Measurements from ENCODE around the gene NCAM1.

The NCAM1 gene

DNA sequence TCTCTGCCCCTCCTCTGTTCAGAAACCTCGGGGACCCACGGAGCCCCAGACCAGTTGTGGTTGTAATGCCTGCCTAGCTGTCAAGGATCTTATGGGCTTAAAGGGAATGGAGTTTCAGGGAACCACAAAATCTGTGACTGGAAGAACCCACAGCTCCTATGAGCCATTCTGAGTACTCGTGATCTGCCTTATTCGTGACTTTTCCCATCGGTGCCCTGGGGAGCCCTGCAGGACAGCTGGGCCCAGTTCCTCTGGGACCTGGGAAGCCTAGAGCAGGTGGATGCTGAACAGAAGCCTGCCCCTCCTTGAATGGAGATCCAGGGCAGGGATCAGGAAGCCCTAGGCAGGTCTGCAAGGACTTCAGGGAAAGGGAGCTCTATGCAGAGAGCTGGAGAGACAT lies 311.1 kb downstream of the NCAM1 start:
- peaks cover 4% of the 10 kb centered on the region for H3K27me3 ChIP-seq (ENCODE audit: insufficient read depth, poor library complexity, severe bottlenecking)
- no peak overlapping the region for H3K27ac ChIP-seq (replicated peaks)
- DNase-seq (ENCODE audit: low read depth in 1 of 2, low spot score in 1 of 2): no peak
- TF ChIP-seq POLR2AphosphoS5 (IDR thresholded peaks at IDR 0.05; ENCODE audit: low read depth) (no peak), GABPA (IDR thresholded peaks at IDR 0.05; ENCODE audit: low read depth) (no peak), SPI1 (IDR thresholded peaks at IDR 0.05; ENCODE audit: borderline replicate concordance, low read depth) (no peak)
- TF ChIP-seq, protein P1, sequence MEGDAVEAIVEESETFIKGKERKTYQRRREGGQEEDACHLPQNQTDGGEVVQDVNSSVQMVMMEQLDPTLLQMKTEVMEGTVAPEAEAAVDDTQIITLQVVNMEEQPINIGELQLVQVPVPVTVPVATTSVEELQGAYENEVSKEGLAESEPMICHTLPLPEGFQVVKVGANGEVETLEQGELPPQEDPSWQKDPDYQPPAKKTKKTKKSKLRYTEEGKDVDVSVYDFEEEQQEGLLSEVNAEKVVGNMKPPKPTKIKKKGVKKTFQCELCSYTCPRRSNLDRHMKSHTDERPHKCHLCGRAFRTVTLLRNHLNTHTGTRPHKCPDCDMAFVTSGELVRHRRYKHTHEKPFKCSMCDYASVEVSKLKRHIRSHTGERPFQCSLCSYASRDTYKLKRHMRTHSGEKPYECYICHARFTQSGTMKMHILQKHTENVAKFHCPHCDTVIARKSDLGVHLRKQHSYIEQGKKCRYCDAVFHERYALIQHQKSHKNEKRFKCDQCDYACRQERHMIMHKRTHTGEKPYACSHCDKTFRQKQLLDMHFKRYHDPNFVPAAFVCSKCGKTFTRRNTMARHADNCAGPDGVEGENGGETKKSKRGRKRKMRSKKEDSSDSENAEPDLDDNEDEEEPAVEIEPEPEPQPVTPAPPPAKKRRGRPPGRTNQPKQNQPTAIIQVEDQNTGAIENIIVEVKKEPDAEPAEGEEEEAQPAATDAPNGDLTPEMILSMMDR (IDR thresholded peaks at IDR 0.05; ENCODE audit: insufficient read depth, low read length): no peak
- TF ChIP-seq, protein P2, sequence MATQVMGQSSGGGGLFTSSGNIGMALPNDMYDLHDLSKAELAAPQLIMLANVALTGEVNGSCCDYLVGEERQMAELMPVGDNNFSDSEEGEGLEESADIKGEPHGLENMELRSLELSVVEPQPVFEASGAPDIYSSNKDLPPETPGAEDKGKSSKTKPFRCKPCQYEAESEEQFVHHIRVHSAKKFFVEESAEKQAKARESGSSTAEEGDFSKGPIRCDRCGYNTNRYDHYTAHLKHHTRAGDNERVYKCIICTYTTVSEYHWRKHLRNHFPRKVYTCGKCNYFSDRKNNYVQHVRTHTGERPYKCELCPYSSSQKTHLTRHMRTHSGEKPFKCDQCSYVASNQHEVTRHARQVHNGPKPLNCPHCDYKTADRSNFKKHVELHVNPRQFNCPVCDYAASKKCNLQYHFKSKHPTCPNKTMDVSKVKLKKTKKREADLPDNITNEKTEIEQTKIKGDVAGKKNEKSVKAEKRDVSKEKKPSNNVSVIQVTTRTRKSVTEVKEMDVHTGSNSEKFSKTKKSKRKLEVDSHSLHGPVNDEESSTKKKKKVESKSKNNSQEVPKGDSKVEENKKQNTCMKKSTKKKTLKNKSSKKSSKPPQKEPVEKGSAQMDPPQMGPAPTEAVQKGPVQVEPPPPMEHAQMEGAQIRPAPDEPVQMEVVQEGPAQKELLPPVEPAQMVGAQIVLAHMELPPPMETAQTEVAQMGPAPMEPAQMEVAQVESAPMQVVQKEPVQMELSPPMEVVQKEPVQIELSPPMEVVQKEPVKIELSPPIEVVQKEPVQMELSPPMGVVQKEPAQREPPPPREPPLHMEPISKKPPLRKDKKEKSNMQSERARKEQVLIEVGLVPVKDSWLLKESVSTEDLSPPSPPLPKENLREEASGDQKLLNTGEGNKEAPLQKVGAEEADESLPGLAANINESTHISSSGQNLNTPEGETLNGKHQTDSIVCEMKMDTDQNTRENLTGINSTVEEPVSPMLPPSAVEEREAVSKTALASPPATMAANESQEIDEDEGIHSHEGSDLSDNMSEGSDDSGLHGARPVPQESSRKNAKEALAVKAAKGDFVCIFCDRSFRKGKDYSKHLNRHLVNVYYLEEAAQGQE (IDR thresholded peaks at IDR 0.05; ENCODE audit: insufficient replicate concordance, low read depth): no peak
- no peak overlapping the region for H3K4me3 ChIP-seq (replicated peaks; ENCODE audit: insufficient read depth, low read length)

DNA sequence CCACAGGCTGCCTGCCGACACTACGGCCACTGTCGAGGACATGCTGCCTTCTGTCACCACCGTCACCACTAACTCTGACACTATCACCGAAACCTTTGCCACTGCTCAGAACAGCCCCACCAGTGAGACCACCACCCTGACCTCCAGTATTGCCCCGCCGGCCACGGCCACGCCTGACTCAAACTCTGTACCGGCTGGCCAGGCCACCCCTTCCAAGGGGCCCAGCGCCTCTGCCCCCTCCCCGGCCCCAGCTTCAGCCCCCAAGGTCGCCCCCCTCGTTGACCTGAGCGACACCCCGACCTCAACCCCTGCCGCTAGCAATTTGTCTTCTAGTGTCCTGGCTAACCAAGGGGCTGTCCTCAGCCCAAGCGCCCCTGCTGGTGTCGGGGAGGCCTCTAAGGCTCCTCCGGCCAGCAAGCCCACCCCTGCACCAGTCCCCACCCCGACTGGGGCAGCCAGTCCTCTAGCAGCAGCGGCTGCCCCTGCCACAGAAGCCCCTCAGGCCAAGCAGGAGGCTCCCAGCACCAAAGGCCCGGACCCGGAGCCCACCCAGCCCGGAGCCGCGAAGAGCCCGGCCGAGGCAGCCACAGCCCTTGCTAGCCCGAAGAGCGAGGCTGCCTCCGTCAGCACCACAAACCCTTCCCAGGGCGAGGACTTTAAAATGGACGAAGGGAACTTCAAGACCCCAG lies 311.9 kb downstream of the NCAM1 start:
- no peak overlapping the region for H3K4me3 ChIP-seq (replicated peaks; ENCODE audit: insufficient read depth, low read length)
- DNase-seq (ENCODE audit: low read depth in 1 of 2, low spot score in 1 of 2): no peak
- TF ChIP-seq POLR2AphosphoS5 (IDR thresholded peaks at IDR 0.05; ENCODE audit: low read depth) (no peak), SPI1 (IDR thresholded peaks at IDR 0.05; ENCODE audit: borderline replicate concordance, low read depth) (no peak), GABPA (IDR thresholded peaks at IDR 0.05; ENCODE audit: low read depth) (no peak)
- TF ChIP-seq, protein P2 (IDR thresholded peaks at IDR 0.05; ENCODE audit: insufficient replicate concordance, low read depth): no peak
- TF ChIP-seq, protein P1 (IDR thresholded peaks at IDR 0.05; ENCODE audit: insufficient read depth, low read length): no peak
- no peak overlapping the region for H3K27ac ChIP-seq (replicated peaks)
- peaks cover 4% of the 10 kb centered on the region for H3K27me3 ChIP-seq (ENCODE audit: insufficient read depth, poor library complexity, severe bottlenecking)

DNA sequence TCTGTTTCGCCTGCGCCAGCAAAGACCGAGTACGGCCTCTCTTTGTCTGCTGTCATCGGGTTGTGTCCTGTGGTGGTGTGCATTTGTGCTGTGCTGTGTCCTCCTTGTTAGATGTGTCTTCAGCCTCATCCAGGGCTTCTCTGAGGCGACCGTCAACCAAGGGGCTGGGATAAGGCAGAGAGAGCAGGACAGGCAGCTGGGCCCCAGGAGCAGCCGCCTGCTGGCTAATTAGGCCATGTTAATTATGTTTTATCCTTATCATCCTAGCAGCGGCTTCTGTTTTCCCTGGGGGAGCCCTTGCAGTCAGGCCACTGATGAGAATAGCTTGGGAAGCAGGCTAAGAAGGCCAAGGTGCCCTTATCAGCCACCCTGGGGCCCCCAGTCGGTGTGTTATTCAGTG lies 312.5 kb downstream of the NCAM1 start:
- TF ChIP-seq, protein P1 (IDR thresholded peaks at IDR 0.05; ENCODE audit: insufficient read depth, low read length): no peak
- TF ChIP-seq, protein P2 (IDR thresholded peaks at IDR 0.05; ENCODE audit: insufficient replicate concordance, low read depth): no peak
- TF ChIP-seq POLR2AphosphoS5 (IDR thresholded peaks at IDR 0.05; ENCODE audit: low read depth) (no peak), SPI1 (IDR thresholded peaks at IDR 0.05; ENCODE audit: borderline replicate concordance, low read depth) (no peak), GABPA (IDR thresholded peaks at IDR 0.05; ENCODE audit: low read depth) (no peak)
- no peak overlapping the region for H3K4me3 ChIP-seq (replicated peaks; ENCODE audit: insufficient read depth, low read length)
- no peak for DNase-seq (ENCODE audit: low read depth in 1 of 2, low spot score in 1 of 2)
- H3K27ac ChIP-seq (replicated peaks): no peak overlapping the region
- peaks cover 4% of the 10 kb centered on the region for H3K27me3 ChIP-seq (ENCODE audit: insufficient read depth, poor library complexity, severe bottlenecking)

Measured in HL-60 (cell line).